HUES48 (cell line): Measurements from ENCODE around the gene IRF2BP1.

Experiments used
- H3K27ac ChIP-seq: one replicate; pipeline ENCODE4 v1.7.0; 2013; ENCODE audit warnings: low read depth, low read length, inconsistent platforms
- H3K27me3 ChIP-seq: 2 replicates; pipeline ENCODE4 v1.6.1; 2013; ENCODE audit warnings: mild to moderate bottlenecking, low read length; ENCODE audit not compliant: control insufficient read depth, insufficient read depth
- H3K36me3 ChIP-seq: 2 replicates; pipeline ENCODE4 v1.6.1; 2013; ENCODE audit warnings: low read length; ENCODE audit not compliant: control insufficient read depth, insufficient read depth
- H3K4me1 ChIP-seq: 2 replicates; pipeline ENCODE4 v1.6.1; 2013; ENCODE audit warnings: mild to moderate bottlenecking, low read length; ENCODE audit not compliant: control insufficient read depth, insufficient read depth
- H3K4me3 ChIP-seq: 2 replicates; pipeline ENCODE4 v1.5.1; 2013; ENCODE audit warnings: mild to moderate bottlenecking, low read depth, low read length
- H3K9ac ChIP-seq: 2 replicates; pipeline ENCODE4 v1.6.1; 2013; ENCODE audit warnings: mild to moderate bottlenecking, low read depth, low read length, moderate library complexity
- H3K9me3 ChIP-seq: 2 replicates; pipeline ENCODE4 v1.6.1; 2013; ENCODE audit warnings: low read length; ENCODE audit not compliant: control insufficient read depth, insufficient read depth

IRF2BP1 gene

DNA sequence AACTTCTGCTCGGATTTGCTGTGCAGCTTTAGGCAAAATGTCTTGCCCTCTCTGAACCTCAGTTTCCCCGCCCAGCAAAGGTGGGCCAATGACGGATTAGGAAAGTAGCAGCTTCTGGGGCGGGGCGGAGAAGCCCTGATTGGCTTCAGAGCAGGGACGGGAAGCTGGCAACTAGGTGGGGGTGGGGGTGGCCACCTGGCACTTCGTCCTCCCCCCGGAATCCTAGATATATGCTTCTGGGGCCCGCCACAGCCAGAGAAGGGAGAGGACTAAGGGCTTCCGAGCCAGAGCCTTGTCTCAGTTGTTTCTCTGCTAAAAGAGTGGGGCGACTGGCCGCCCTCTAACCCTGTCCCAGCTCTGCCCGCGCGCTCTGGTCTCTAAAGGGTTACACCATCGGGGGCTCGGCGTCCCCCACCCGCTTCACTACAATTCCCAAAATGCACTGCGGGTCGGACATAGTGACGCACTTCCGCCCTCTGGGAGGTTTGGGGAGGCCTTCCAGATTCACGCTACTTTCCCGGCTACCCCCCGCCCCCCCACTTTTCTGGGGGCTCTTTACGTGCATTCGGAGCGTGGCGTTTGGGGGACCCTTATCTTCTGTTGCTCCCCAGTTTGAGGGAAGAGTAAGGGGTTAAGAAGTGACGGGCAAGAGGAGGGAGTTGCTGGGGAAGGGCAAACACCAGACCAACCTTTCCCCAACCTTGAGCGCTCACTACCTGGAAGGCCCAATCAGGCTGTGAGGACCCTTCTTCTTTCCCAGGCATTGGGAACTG, 672 bp upstream of the IRF2BP1 start:
- Histone ChIP-seq H3K27me3 (no peaks in the 10 kb centered on the region), H3K4me3 (peak overlapping the region; percentile 83), H3K9me3 (no peaks in the 10 kb centered on the region), H3K4me1 (peaks cover 9% of the 10 kb centered on the region), H3K27ac (peak overlapping the region; percentile 93), H3K36me3 (no peaks in the 10 kb centered on the region), H3K9ac (peak overlapping the region; percentile 81)

- Histone ChIP-seq H3K36me3 (no peaks in the 10 kb centered on the region), H3K27ac (peak overlapping the region; percentile 93), H3K9ac (peak overlapping the region; percentile 81; the same call in 1 of the 2 replicates), H3K4me1 (peaks cover 17% of the 10 kb centered on the region), H3K9me3 (no peaks in the 10 kb centered on the region), H3K4me3 (peak overlapping the region; percentile 83), H3K27me3 (no peaks in the 10 kb centered on the region)
These were observed 1.0 kb downstream of the IRF2BP1 start for GRCh38 chr19:45884682-45885555.

GRCh38 chr19:45883881-45884681, 1.9 kb downstream of the IRF2BP1 start:
- no peak overlapping the region for H3K4me3 ChIP-seq
- peaks cover 17% of the 10 kb centered on the region for H3K4me1 ChIP-seq

DNA sequence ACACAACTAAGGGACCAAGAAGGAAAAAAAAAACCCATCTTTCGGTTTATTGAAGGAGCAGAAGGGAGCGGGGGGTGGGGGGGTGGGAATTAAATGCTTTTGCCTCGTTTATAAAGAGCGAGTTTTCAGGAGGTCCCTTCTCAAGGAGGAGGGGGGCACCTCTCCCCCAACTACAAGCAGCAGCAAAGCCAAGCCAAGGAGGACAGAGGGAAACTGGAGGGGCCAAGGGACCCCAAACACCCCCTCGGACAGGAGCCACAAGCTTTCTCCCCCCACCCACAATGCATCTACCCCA, 2.4 kb downstream of the IRF2BP1 start:
- no peaks in the 10 kb centered on the region for H3K9me3 ChIP-seq
- no peaks in the 10 kb centered on the region for H3K27me3 ChIP-seq
- H3K9ac ChIP-seq: no peak overlapping the region
- no peak overlapping the region; the same call in 1 of the 2 replicates for H3K4me3 ChIP-seq
- H3K4me1 ChIP-seq: peaks cover 17% of the 10 kb centered on the region
- no peaks in the 10 kb centered on the region for H3K36me3 ChIP-seq
- no peak overlapping the region for H3K27ac ChIP-seq

More at GRCh38 chr19:45883881-45884681, 1.9 kb downstream of the IRF2BP1 start:
- Histone ChIP-seq H3K27ac (no peak overlapping the region), H3K27me3 (no peaks in the 10 kb centered on the region), H3K36me3 (no peaks in the 10 kb centered on the region), H3K9me3 (no peaks in the 10 kb centered on the region), H3K9ac (no peak overlapping the region)

- H3K9me3 ChIP-seq: no peaks in the 10 kb centered on the region
- peak overlapping the region; percentile 42; the same call in 1 of the 2 replicates for H3K9ac ChIP-seq
- peaks cover 17% of the 10 kb centered on the region for H3K4me1 ChIP-seq
- H3K27ac ChIP-seq: peak overlapping the region; percentile 89
- no peaks in the 10 kb centered on the region for H3K36me3 ChIP-seq
- no peaks in the 10 kb centered on the region for H3K27me3 ChIP-seq
- H3K4me3 ChIP-seq: peak overlapping the region; percentile 66
These were observed 3.0 kb downstream of the IRF2BP1 start for GRCh38 chr19:45882652-45883585.

- Histone ChIP-seq H3K9ac (peak overlapping the region; percentile 35; the same call in 1 of the 2 replicates), H3K27ac (peak overlapping the region; percentile 89)
These were observed 3.9 kb downstream of the IRF2BP1 start for GRCh38 chr19:45881909-45882528.

DNA sequence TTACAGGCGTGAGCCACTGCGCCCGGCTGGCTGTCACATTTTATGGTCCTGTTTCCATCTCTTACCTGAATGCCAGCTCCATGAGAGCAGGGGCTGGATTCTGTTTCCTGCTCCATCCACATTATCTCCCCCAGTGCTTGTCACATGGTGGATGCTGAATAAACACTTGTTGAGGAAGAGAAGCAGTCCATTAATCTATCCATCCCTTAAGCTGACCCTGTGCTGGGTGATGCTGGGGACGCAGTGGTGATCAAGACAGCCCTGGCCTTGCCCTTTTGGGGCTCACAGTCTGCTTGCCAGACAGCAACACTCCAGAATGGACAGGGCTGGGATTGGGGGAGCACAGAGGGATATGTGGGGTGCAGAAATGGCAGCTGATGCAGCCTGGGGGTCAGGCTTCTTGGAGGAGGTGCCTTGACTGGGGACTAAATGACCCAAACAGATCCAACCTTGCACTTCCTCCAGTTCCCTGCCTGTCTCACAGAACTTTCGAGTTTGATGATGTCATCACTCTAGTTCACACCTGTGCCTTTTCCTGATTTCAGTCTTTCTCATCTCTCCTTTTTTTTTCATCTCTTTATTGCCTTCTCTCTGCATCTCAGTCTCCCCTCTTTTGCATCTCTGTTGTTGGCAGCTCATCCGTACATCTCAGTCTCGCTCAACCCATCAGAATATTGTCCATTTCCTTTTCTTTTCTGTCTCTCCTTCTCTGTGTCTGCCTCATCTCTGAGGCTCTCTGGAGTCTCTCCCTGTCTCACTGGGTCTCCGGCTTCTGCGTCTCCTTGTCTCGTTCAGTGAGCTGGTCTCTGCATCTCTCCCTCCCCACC, 4.6 kb downstream of the IRF2BP1 start:
- no peak overlapping the region for H3K9ac ChIP-seq
- peak overlapping the region; percentile 34 for H3K27ac ChIP-seq
- peak overlapping the region; percentile 66 for H3K4me3 ChIP-seq
- no peaks in the 10 kb centered on the region for H3K27me3 ChIP-seq
- H3K36me3 ChIP-seq: no peaks in the 10 kb centered on the region
- no peaks in the 10 kb centered on the region for H3K9me3 ChIP-seq
- peaks cover 19% of the 10 kb centered on the region for H3K4me1 ChIP-seq

More at GRCh38 chr19:45881909-45882528, 3.9 kb downstream of the IRF2BP1 start:
- H3K4me1 ChIP-seq: peaks cover 17% of the 10 kb centered on the region
- H3K4me3 ChIP-seq: peak overlapping the region; percentile 66
- no peaks in the 10 kb centered on the region for H3K36me3 ChIP-seq
- no peaks in the 10 kb centered on the region for H3K9me3 ChIP-seq
- H3K27me3 ChIP-seq: no peaks in the 10 kb centered on the region

DNA sequence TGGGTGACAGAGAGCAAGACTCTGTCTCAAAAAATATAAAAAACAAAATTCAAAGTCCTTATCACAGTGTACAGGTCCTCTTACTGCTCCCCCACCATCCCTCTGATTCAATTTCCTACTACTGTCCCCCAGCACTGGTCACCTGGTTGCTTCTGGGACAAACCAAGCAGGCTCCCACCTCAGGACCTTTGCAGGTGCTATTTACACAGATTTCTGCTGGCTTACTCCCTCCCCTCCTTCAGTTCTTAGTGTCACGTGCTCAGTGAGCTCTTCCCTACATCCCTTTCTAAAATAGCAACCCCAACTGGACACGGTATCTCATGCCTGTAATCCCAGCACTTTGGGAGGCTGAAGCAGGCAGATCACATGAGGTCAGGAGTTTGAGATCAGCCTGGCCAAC, 6.0 kb downstream of the IRF2BP1 start:
- Histone ChIP-seq H3K4me3 (no peak overlapping the region), H3K9me3 (no peaks in the 10 kb centered on the region), H3K9ac (no peak overlapping the region), H3K27ac (no peak overlapping the region), H3K4me1 (peaks cover 22% of the 10 kb centered on the region), H3K27me3 (no peaks in the 10 kb centered on the region), H3K36me3 (no peaks in the 10 kb centered on the region)

DNA sequence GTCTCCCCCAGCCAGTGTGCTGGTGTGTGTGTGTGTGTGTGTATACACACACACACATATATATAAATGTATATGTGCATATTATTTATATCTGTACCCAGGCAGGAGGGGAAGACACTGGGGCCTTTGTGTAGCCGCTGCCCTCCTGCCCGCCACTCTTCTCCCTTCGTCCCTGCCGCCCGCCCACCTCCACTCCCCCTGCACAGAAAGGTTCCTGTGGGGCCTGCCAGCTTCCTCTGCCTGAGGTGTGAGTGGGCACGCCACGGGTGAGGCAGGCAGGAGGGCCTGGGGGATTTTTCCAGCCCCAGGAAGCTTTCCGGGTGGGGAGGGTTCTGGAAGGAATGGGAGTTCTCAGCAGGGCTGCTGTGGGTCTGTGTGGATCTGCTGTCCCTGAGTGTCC, 6.9 kb downstream of the IRF2BP1 start:
- H3K4me3 ChIP-seq: no peak overlapping the region
- H3K4me1 ChIP-seq: peaks cover 22% of the 10 kb centered on the region
- no peaks in the 10 kb centered on the region for H3K9me3 ChIP-seq
- no peaks in the 10 kb centered on the region for H3K36me3 ChIP-seq
- H3K27me3 ChIP-seq: no peaks in the 10 kb centered on the region
- no peak overlapping the region for H3K27ac ChIP-seq
- no peak overlapping the region for H3K9ac ChIP-seq
